ENCODE data around the gene CPNE9. TPM values are rescaled to one million over a fixed set of nuclear protein-coding genes. Genes with fewer than 3 reads are reported as not detected.
A peak's percentile ranks its signal among the peaks of the same experiment; 100 is the strongest.

Gene CPNE9, protein sequence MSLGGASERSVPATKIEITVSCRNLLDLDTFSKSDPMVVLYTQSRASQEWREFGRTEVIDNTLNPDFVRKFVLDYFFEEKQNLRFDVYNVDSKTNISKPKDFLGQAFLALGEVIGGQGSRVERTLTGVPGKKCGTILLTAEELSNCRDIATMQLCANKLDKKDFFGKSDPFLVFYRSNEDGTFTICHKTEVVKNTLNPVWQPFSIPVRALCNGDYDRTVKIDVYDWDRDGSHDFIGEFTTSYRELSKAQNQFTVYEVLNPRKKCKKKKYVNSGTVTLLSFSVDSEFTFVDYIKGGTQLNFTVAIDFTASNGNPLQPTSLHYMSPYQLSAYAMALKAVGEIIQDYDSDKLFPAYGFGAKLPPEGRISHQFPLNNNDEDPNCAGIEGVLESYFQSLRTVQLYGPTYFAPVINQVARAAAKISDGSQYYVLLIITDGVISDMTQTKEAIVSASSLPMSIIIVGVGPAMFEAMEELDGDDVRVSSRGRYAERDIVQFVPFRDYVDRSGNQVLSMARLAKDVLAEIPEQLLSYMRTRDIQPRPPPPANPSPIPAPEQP
- polyA plus RNA-seq (2011; rRNA removed) = not detected in 2 replicates
- polyA minus RNA-seq (2011; rRNA and poly(A)+ RNA removed) = not detected in 2 replicates

- ChIA-PET CTCF (no interaction called here), POLR2A (no interaction called here)
- Histone ChIP-seq H3K27me3 (ENCODE audit: control insufficient read depth, insufficient read depth, low read length) (peaks cover 18% of the 10 kb centered on the region), H3K27ac (ENCODE audit: low read depth, low read length) (no peak within 1 kb of the TSS), H3K9me3 (ENCODE audit: control insufficient read depth, insufficient read depth, low read length) (no peaks in the 10 kb centered on the region; the same call in 1 of the 2 replicates), H3K4me3 (ENCODE audit: low read depth, low read length) (peak within 1 kb of the TSS; percentile 37)
- TF ChIP-seq, protein P1, sequence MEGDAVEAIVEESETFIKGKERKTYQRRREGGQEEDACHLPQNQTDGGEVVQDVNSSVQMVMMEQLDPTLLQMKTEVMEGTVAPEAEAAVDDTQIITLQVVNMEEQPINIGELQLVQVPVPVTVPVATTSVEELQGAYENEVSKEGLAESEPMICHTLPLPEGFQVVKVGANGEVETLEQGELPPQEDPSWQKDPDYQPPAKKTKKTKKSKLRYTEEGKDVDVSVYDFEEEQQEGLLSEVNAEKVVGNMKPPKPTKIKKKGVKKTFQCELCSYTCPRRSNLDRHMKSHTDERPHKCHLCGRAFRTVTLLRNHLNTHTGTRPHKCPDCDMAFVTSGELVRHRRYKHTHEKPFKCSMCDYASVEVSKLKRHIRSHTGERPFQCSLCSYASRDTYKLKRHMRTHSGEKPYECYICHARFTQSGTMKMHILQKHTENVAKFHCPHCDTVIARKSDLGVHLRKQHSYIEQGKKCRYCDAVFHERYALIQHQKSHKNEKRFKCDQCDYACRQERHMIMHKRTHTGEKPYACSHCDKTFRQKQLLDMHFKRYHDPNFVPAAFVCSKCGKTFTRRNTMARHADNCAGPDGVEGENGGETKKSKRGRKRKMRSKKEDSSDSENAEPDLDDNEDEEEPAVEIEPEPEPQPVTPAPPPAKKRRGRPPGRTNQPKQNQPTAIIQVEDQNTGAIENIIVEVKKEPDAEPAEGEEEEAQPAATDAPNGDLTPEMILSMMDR (IDR thresholded peaks at IDR 0.05; ENCODE audit: low read depth, low read length) = no peak
- DNase-seq (ENCODE audit: low read depth, low spot score) = no peak
These were observed at the start of gene CPNE9 for GRCh38 chr3:9703736-9704346. Gene CPNE9, plus strand, starts transcription at chr3:9703833. Its CDS starts 164 bp downstream, at chr3:9703997.

- H3K27ac ChIP-seq (ENCODE audit: low read depth, low read length) = no peak overlapping the region
- H3K4me3 ChIP-seq (ENCODE audit: low read depth, low read length) = no peak overlapping the region
- no peaks in the 10 kb centered on the region for H3K27me3 ChIP-seq (ENCODE audit: control insufficient read depth, insufficient read depth, low read length)
- no peaks in the 10 kb centered on the region; the same call in 1 of the 2 replicates for H3K9me3 ChIP-seq (ENCODE audit: control insufficient read depth, insufficient read depth, low read length)
- ChIA-PET POLR2A (no interaction called here), CTCF (interaction anchor here (2.2 kb wide), 1 partner anchor 307 kb away, joined by 8 read pairs; no protein-coding TSS in a partner anchor)
- no peak for DNase-seq (ENCODE audit: low read depth, low spot score)
- TF ChIP-seq, protein P1 (IDR thresholded peaks at IDR 0.05; ENCODE audit: low read depth, low read length) = no peak
These were observed 43.8 kb upstream of the CPNE9 start for GRCh38 chr3:9659849-9660248.

GRCh38 chr3:9660972-9661371 is 42.7 kb upstream of the CPNE9 start:
- DNase-seq (ENCODE audit: low read depth, low spot score) = no peak
- H3K4me3 ChIP-seq (ENCODE audit: low read depth, low read length) = no peak overlapping the region
- H3K9me3 ChIP-seq (ENCODE audit: control insufficient read depth, insufficient read depth, low read length) = no peaks in the 10 kb centered on the region; the same call in 1 of the 2 replicates
- no peak overlapping the region for H3K27ac ChIP-seq (ENCODE audit: low read depth, low read length)
- ChIA-PET CTCF (interaction anchor here (2.2 kb wide), 1 partner anchor 308 kb away, joined by 8 read pairs; no protein-coding TSS in a partner anchor), POLR2A (no interaction called here)
- no peaks in the 10 kb centered on the region for H3K27me3 ChIP-seq (ENCODE audit: control insufficient read depth, insufficient read depth, low read length)
- TF ChIP-seq, protein P1 (IDR thresholded peaks at IDR 0.05; ENCODE audit: low read depth, low read length) = no peak

- no peak for DNase-seq (ENCODE audit: low read depth, low spot score)
- ChIA-PET POLR2A (no interaction called here), CTCF (interaction anchor here (0.7 kb wide), 1 partner anchor 310 kb away, joined by 3 read pairs; no protein-coding TSS in a partner anchor)
- no peaks in the 10 kb centered on the region; the same call in 1 of the 2 replicates for H3K9me3 ChIP-seq (ENCODE audit: control insufficient read depth, insufficient read depth, low read length)
- no peak overlapping the region for H3K4me3 ChIP-seq (ENCODE audit: low read depth, low read length)
- TF ChIP-seq, protein P1 (IDR thresholded peaks at IDR 0.05; ENCODE audit: low read depth, low read length) = no peak
- H3K27me3 ChIP-seq (ENCODE audit: control insufficient read depth, insufficient read depth, low read length) = no peaks in the 10 kb centered on the region
- H3K27ac ChIP-seq (ENCODE audit: low read depth, low read length) = no peak overlapping the region
These were observed 39.4 kb upstream of the CPNE9 start for GRCh38 chr3:9664119-9664751.
